ENCODE measurements around the gene AP1B1. TPM values are rescaled to one million over a fixed set of nuclear protein-coding genes. Genes with fewer than 3 reads are reported as not detected.

Gene AP1B1
- 70.1 and 84.1 TPM in 2 replicates for total RNA-seq

GRCh38 chr22:29387921-29388758 is at the start of gene AP1B1:
Gene AP1B1, minus strand, starts transcription at chr22:29388570. Its CDS starts 21,327 bp downstream, at chr22:29367243.

GRCh38 chr22:29315286-29316140 is 72.9 kb downstream of the AP1B1 start, which contains the start of gene RASL10A:
Gene RASL10A, minus strand, starts transcription at chr22:29315697. Its CDS starts 451 bp downstream, at chr22:29315246.

GRCh38 chr22:29306175-29306834 is 82.1 kb downstream of the AP1B1 start, which contains the start of gene GAS2L1:
Gene GAS2L1, plus strand, starts transcription at chr22:29306650. Its CDS starts 1,456 bp downstream, at chr22:29308106.

Other genes starting within 250 kb of the AP1B1 start
- not detected in 2 replicates for gene EMID1, start 182.7 kb downstream of the AP1B1 start, total RNA-seq
- gene RHBDD3, start 120.6 kb downstream of the AP1B1 start, total RNA-seq = 16.4 and 23.0 TPM in 2 replicates
- gene EWSR1, start 120.3 kb downstream of the AP1B1 start, total RNA-seq = 177 and 256 TPM in 2 replicates
- 30.8 and 48.2 TPM in 2 replicates for gene GAS2L1, start 81.9 kb downstream of the AP1B1 start, total RNA-seq
- not detected in 2 replicates for gene RASL10A, start 72.9 kb downstream of the AP1B1 start, total RNA-seq
- not detected in 2 replicates for gene RFPL1, start 50.0 kb upstream of the AP1B1 start, total RNA-seq
- gene NEFH, start 91.6 kb upstream of the AP1B1 start, total RNA-seq = 0.31 and 0.80 TPM in 2 replicates
- gene THOC5, start 165.2 kb upstream of the AP1B1 start, total RNA-seq = 26.9 and 34.8 TPM in 2 replicates
- gene NIPSNAP1, start 192.5 kb upstream of the AP1B1 start, total RNA-seq = 64.6 and 83.2 TPM in 2 replicates
- gene NF2, start 215.1 kb upstream of the AP1B1 start, total RNA-seq = 59.1 and 65.0 TPM in 2 replicates